ENCODE data around the gene RAN. TPM values are rescaled to one million over a fixed set of nuclear protein-coding genes. Genes with fewer than 3 reads are reported as not detected.

Gene RAN
- total and polyA plus RNA-seq, 9 of the 15 experiments (the other 6 are each of a cell fraction or from before 2014, with no cell fraction given): 1,687 to 3,820 (median 2,300) TPM

GRCh38 chr12:130880411-130880885, 8.6 kb downstream of the RAN start:
- Histone ChIP-seq H3K4me2 (ENCODE audit: insufficient read depth, low read length) (peak overlapping the region; percentile 62), H3K9me1 (ENCODE audit: control insufficient read depth, insufficient read depth, low read length) (no peaks in the 10 kb centered on the region), H3K9me3 (replicated peaks; ENCODE audit: control insufficient read depth, insufficient read depth, low read depth, low read length) (no peaks in the 10 kb centered on the region), H3K36me3 (ENCODE audit: control insufficient read depth, insufficient read depth, low read length) (peaks cover 20% of the 10 kb centered on the region), H3K27me3 (ENCODE audit: control insufficient read depth in 2 of 2, insufficient read depth in 2 of 2, low read length in 2 of 2) (no peaks in the 10 kb centered on the region), H3K9ac (ENCODE audit: insufficient read depth in 1 of 2, low read depth in 2 of 2, low read length in 2 of 2) (peak overlapping the region; percentile 14 to 62; a peak in 1 of 4 replicates), H3K4me3 (no peak overlapping the region), H3K27ac (ENCODE audit: extremely low read depth, low read depth, low read length) (no peak overlapping the region), H3K79me2 (ENCODE audit: control insufficient read depth, insufficient read depth, low read length) (peaks cover 11% of the 10 kb centered on the region), H2AFZ (ENCODE audit: low read depth, low read length) (peak overlapping the region; percentile 74), H3K4me1 (replicated peaks in 1 of 2; ENCODE audit: control insufficient read depth in 2 of 2, insufficient read depth in 2 of 2, low read length in 2 of 2) (peaks cover 10 to 26% of the 10 kb centered on the region in 2 experiments; a peak in 4 of 5 replicates), H4K20me1 (replicated peaks; ENCODE audit: control insufficient read depth, insufficient read depth, low read length) (peaks cover 8% of the 10 kb centered on the region)
- DNase-seq (ENCODE audit: extremely low read depth in 1 of 4, low spot score in 3 of 4) (peak in 1 of 4 experiments; percentile 38), ATAC-seq (peak; percentile 19), FAIRE-seq (no peak)
- WGBS (ENCODE audit: insufficient coverage, low coverage, missing lambda C conversion rate): 4% methylated on average over 10 of the region's 10 CpGs
- no TSS peak for BruUV-seq (replicated peaks)
- in situ Hi-C loops (cut with MboI): no loop called here
- POLR2A ChIA-PET: interaction anchor here (0.8 to 1.3 kb wide), 2 partner anchors 10 to 141 kb away, joined by 3 to 7 read pairs; no protein-coding TSS in a partner anchor
- intact Hi-C loops (cut with micrococcal nuclease): no loop called here
- CTCF ChIA-PET (ENCODE audit: low intra/inter-chr PET ratio): no interaction called here
- TF ChIP-seq JUND (IDR thresholded peaks at IDR 0.05; ENCODE audit: borderline replicate concordance, low read depth, low read length): no peak
- no peak for TF ChIP-seq JUND (tag; IDR thresholded peaks at IDR 0.05; ENCODE audit: borderline replicate concordance, low read depth, low read length)
- TF ChIP-seq DLX4 (CRISPR knock-in tag; IDR thresholded peaks at IDR 0.05): no peak
- TF ChIP-seq AFF4 (CRISPR knock-in tag; IDR thresholded peaks at IDR 0.05): no peak
- TF ChIP-seq MTA2 (IDR thresholded peaks at IDR 0.05; ENCODE audit: low read depth): no peak
- TF ChIP-seq ZNF407 (IDR thresholded peaks at IDR 0.05; ENCODE audit: low read depth): no peak
- no peak for TF ChIP-seq TCF7L2 (IDR thresholded peaks at IDR 0.05; ENCODE audit: low read depth, low read length)
- TF ChIP-seq, protein P1, sequence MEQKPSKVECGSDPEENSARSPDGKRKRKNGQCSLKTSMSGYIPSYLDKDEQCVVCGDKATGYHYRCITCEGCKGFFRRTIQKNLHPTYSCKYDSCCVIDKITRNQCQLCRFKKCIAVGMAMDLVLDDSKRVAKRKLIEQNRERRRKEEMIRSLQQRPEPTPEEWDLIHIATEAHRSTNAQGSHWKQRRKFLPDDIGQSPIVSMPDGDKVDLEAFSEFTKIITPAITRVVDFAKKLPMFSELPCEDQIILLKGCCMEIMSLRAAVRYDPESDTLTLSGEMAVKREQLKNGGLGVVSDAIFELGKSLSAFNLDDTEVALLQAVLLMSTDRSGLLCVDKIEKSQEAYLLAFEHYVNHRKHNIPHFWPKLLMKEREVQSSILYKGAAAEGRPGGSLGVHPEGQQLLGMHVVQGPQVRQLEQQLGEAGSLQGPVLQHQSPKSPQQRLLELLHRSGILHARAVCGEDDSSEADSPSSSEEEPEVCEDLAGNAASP (IDR thresholded peaks at IDR 0.05): no peak

Data from K562 (cell line).